Type B pancreatic cell (in vitro differentiated cells): ENCODE results near the gene IQSEC1. TPM values are rescaled to one million over a fixed set of nuclear protein-coding genes. Genes with fewer than 3 reads are reported as not detected.

Source experiments
- DNase-seq: peaks from one replicate; pipeline ENCODE4 v3.0.0; 2021; ENCODE audit warnings: mixed read lengths; ENCODE audit not compliant: unreplicated experiment; ENCODE audit errors: extremely low spot score
- H3K27ac Mint-ChIP-seq: 2 replicates; pipeline ENCODE4 v1.8.0; 2021; ENCODE audit warnings: mild to moderate bottlenecking, mixed read lengths
- H3K27me3 Mint-ChIP-seq: 2 replicates; pipeline ENCODE4 v1.8.0; 2021; ENCODE audit warnings: mixed read lengths
- H3K36me3 Mint-ChIP-seq: 2 replicates; pipeline ENCODE4 v1.8.0; 2021; ENCODE audit warnings: mixed read lengths
- H3K4me1 Mint-ChIP-seq: one replicate; pipeline ENCODE4 v1.8.0; 2021; ENCODE audit warnings: mixed read lengths; ENCODE audit not compliant: unreplicated experiment
- H3K4me3 Mint-ChIP-seq: 2 replicates; pipeline ENCODE4 v1.8.0; 2021; ENCODE audit warnings: mild to moderate bottlenecking, mixed read lengths
- H3K9me3 Mint-ChIP-seq: 2 replicates; pipeline ENCODE4 v1.8.0; 2021; ENCODE audit warnings: mixed read lengths
- CTCF ChIP-seq: fragments of 200-600 bp; sonication (generic); conservative IDR thresholded peaks from 2 replicates; pipeline ENCODE4 v1.5.0; 2021; ENCODE audit warnings: antibody characterized with exemption, mild to moderate bottlenecking
- total RNA-seq: library from RNA; stranded (reverse); gene quantifications from 2 replicates; pipeline ENCODE4 v1.2.1, GENCODE V29; 2021; ENCODE audit warnings: low replicate concordance

The IQSEC1 gene
- total RNA-seq, 1 donor from 2014 or later: 33.1 TPM

DNA sequence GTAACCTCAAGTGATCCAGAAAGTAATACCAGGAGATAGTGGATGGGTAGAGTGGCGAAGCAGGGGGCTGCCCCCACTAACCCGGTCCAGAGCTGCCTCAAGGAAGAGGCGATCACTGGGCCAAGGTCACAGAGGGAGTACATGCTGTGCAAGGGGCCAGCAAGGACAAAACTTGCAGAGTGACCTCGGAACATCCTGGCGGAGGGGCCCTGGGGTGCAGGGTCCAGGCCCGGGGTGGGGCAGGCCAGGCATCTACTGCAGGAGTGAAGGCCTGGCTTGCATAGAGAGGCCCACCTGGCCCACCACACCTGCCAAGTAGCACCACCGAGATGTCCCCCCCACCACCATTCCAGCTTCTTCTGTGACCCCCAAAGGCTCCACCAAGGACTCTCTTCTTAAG lies 17.6 kb downstream of the IQSEC1 start:
- peaks cover 16% of the 10 kb centered on the region for H3K4me1 Mint-ChIP-seq
- H3K27me3 Mint-ChIP-seq: no peaks in the 10 kb centered on the region

GRCh38 chr3:13054341-13055285 lies 18.6 kb downstream of the IQSEC1 start:
- DNase-seq: no peak
- H3K27me3 Mint-ChIP-seq: no peaks in the 10 kb centered on the region
- H3K4me3 Mint-ChIP-seq: no peak overlapping the region
- no peak for TF ChIP-seq CTCF
- H3K27ac Mint-ChIP-seq: no peak overlapping the region
- no peaks in the 10 kb centered on the region for H3K36me3 Mint-ChIP-seq
- H3K9me3 Mint-ChIP-seq: no peaks in the 10 kb centered on the region
- H3K4me1 Mint-ChIP-seq: peaks cover 16% of the 10 kb centered on the region

More for the DNA sequence above, 17.6 kb downstream of the IQSEC1 start:
- Mint-ChIP-seq H3K27ac (no peak overlapping the region), H3K4me3 (no peak overlapping the region), H3K36me3 (no peaks in the 10 kb centered on the region), H3K9me3 (no peaks in the 10 kb centered on the region)
- no peak for TF ChIP-seq CTCF
- DNase-seq: no peak

DNA sequence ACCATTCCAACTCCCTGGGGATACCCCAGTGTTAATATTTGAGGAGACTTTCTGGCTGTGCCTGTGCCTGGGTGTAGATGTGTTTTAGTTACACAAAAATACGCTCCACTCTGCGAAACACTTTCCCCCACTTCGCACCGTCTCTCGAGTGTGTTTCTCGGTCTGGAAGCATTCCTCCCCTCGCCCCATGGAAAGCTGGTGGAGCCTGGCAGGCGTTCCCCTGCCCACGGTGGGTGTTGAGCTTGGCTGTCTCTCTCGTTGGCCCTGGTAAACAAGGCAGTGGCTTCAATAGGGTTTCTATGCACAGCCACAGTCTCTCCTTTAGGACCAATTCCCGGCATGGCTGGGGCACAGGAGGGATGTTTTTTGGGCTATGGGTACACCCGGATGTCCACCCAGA lies 19.3 kb downstream of the IQSEC1 start:
- no peaks in the 10 kb centered on the region for H3K36me3 Mint-ChIP-seq
- no peak overlapping the region for H3K4me3 Mint-ChIP-seq
- H3K9me3 Mint-ChIP-seq: no peaks in the 10 kb centered on the region
- DNase-seq: no peak
- H3K27ac Mint-ChIP-seq: no peak overlapping the region
- H3K4me1 Mint-ChIP-seq: peaks cover 16% of the 10 kb centered on the region
- no peaks in the 10 kb centered on the region for H3K27me3 Mint-ChIP-seq
- TF ChIP-seq CTCF: no peak

DNA sequence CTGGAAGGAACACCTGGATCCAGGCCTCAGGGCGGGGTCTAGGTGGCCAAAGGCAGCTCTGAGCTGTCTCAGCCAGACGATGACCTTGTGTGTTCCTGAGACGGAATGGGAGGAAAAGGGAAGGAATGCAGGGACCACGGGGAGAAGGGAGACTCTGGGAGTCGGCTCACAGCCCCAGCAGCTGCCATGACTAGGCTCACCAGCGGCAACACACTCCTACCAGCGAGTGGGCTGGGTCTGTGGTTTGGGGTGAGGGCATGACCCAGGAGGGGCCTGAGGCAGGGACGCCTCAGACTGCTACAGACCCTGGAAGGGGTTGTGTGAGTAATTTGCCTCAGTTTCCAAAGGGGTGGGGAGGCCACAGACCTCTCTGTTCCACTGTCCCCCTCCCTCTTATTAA lies 19.8 kb downstream of the IQSEC1 start:
- Mint-ChIP-seq H3K4me1 (peaks cover 16% of the 10 kb centered on the region), H3K9me3 (no peaks in the 10 kb centered on the region), H3K27ac (no peak overlapping the region), H3K4me3 (no peak overlapping the region), H3K27me3 (no peaks in the 10 kb centered on the region), H3K36me3 (no peaks in the 10 kb centered on the region)
- no peak for DNase-seq
- TF ChIP-seq CTCF: no peak

DNA sequence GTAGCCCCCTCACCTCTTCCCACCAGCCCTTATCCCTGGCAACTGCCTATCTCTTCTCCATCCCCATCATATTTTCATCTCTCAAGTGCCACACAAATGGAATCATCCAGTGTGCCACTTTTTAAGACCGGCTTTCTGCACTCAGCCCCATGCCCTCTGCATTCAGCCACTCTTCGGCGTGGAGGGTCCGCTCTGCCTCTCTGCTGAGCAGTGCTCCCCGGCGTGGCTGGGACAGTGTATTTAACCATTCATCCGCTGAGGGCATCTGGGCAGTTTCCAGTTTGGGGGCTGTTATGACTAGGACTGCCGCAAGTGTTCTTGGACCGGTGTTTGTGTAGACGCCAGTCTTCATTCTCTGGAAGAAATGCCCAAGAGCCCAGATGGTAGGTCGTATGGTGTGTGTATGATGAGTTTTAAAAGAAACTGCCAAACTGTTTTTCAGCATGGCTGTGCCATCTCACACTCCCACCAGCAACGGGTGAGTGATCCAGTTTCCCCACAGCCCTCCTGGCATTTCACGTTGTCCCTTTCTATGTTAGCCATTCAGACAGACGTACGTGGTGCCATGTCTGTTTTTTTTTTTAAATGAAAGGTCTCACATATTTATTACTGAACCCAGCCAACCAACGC lies 20.9 kb downstream of the IQSEC1 start:
- H3K4me3 Mint-ChIP-seq: no peak overlapping the region
- DNase-seq: no peak
- peaks cover 10% of the 10 kb centered on the region for H3K4me1 Mint-ChIP-seq

More for the DNA sequence above, 20.9 kb downstream of the IQSEC1 start:
- Mint-ChIP-seq H3K9me3 (no peaks in the 10 kb centered on the region), H3K27ac (no peak overlapping the region), H3K27me3 (no peaks in the 10 kb centered on the region), H3K36me3 (no peaks in the 10 kb centered on the region)
- TF ChIP-seq CTCF: no peak
